GM18502 (cell line): ENCODE data around the gene ZNF853.
"Not testable (repeated sequence)": the region's sequence is repeated elsewhere in the genome, so short reads cannot be mapped to it uniquely, and the experiment has no call there.

Experiments
- ATAC-seq: cut with Tn5 transposase; IDR thresholded peaks from one replicate; pipeline ENCODE4 v1.9.1; 2021; ENCODE audit warnings: mild to moderate bottlenecking; ENCODE audit not compliant: unreplicated experiment, poor library complexity

Gene ZNF853

DNA sequence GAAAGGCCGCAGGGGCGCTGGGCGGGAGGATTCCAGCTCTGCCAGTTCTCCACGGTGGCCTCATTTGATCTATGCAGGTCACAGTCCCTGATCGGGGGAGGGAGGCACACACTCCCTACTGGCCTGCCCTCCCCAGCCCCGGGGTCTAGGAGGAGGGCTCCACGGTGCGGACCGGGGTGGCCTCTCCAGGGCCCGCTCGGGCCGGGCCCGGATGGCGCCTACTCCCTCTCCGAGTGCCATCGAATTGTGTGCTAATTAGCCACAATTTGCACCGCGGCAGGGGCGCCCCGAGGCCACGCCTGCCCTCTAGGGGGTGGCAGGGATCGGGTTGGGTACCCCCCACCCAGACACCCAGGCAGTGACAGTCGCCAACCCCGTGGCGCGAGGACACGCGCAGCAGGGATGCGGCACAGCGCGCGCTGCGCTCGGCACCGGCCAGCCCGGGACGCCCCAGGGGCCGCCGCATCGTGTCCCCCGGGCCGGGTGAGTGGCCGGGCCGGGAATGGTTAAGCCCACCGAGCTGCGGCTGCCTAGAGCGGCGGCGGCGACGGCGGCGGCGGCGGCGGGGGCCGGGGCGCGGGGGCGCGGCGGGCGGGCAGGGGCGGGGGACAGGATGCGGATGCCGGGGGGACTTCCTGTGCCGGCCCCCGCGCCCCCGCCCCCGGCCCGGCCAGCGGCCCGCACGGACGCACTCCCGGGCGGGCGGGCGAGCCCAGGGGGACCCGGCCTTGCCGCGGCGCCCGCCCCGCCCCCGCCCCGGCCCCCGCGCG is at the start of gene ZNF853:
ZNF853 (plus strand) TSS at position 658 of the 770 bp plus-strand sequence. CDS start 565 bp downstream, outside the sequence.
- no peak for ATAC-seq

DNA sequence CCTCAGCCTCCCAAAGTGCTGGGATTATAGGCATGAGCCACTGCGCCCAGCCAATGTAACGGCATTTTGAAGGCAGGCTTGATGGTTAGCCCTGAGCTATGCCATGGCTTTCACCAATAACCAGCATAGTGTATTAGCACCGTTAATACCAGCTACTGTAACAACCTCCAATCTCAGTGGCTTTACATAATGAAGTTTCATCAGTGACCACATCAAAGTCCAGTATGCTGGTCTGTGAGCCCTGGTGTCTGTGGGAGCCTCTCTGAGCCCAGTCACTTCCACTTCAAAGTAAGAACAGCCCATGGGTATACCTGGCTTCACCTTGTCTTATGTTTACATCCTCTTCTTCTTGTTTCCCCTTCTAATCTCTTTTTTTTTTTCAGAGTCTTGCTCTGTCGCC is 49.8 kb upstream of the ZNF853 start:
- no peak for ATAC-seq

DNA sequence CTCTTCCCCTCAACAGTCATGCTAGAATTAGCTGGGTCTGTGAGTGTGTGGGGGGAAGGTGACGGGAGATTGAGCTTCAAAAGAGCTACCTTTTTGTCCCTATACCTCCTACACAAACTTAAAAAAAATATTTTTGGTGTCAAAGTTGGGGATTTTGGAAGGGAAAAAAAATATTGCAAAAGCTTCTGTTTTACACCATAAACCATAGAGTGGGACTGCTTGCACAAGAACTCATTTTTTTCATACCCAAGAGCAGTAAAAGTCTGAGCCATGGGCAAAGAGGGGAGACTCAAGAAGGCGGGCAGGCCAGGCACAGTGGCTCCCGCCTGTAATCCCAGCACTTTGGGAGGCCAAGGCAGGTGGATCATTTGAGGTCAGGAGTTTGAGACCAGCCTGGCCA is 47.5 kb upstream of the ZNF853 start:
- ATAC-seq, result no peak

DNA sequence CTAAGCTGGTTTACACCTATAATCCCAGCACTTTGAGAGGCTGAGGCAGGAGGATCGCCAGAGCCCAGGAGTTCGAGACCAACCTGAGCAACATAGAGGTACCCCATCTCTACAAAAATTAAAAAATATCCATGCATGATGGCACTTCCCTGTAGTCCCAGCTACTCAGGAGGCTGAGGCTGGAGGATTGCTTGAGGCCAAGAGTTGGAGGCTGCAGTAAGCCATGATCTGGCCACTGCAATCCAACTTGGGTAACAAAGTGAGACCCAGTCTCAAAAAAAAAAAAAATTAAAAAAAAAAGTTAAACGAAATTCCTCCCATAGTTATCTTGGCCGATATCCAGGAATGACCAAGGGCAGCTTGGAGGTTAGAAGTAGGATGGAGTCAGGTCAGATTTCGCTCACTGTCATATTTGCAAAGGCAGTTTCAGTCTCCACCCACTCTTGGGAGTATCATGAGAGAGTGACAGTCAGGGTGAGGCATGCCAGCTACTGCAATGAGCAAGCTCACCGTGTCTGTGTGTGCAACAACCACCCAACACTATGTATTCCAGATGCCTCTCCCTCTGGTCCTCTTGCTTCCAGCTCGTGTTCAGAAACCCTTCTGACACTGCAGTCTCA is 44.1 kb upstream of the ZNF853 start:
- no peak for ATAC-seq

DNA sequence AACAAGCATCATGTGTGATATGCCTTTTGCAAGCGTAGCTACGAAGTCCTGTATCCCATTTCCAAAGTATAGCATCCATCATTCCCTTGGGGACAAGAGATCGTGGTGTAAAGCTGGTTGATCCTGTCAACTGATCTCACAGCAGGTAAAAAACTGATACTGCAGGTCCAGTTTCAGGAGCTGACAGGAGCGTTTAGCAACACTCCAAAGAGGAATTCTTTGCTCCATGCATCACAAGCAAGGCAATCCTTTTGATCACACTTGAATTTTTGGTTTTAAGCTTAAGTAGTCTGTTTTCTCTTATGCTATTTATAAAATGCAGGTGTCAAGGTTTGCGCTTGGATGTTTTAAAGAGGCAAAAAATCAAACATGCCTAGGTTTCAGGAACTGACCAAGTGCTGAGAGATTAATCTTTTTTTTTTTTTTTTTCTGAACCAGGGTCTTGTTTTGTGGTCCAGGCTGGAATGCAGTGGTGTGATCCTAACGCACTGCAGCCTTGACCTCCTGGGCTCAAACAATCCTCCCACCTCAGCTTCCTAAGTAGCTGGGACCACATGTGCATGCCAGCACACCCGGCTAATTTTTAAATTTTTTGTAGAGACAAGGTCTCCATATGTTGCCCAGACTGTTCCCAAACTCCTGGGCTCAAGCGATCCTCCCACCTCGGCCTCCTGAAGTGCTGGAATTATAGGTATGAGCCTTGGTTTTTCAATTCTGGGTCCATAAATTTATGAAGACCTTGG is 40.0 kb upstream of the ZNF853 start:
- no peak for ATAC-seq

DNA sequence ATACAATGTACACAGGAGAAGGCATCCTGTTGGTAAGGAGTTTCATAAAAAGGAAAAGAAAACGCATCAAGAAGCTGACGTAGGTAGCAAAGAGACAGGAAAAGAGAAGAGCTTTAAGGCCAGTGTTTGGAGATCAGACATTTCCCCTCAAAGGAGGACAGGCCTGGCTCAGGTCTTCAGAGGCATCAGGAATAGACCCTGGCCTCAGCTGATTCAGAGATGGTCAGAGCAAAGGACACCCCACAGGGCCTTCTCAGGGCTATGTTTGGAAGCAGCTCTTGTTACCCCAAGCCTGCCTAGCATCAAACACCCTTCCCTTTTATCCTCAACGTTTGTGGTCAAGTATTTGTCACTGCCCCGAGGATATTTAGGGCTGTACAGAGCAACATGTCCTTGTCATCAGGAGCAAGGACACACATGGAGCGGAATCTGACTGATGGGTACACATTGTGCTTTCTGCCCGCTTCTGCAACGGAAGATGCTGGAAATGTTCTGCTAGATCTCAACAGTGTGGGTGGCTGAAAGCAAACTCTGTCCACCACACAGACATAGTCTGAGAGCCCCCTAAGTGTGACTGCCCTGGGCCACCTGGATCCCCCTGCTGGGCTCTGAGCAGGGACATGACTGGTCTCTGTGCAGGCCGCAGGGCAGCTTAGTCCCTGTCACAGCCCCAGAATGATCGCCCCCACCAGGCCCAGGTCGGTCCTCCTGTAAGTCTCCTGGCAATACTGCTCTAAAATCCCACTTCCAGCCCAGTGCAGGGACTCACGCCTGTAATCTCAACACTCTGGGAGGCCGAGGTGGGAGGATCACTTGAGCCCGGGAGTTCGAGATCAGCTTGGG is 39.2 kb upstream of the ZNF853 start:
- ATAC-seq, result no peak

DNA sequence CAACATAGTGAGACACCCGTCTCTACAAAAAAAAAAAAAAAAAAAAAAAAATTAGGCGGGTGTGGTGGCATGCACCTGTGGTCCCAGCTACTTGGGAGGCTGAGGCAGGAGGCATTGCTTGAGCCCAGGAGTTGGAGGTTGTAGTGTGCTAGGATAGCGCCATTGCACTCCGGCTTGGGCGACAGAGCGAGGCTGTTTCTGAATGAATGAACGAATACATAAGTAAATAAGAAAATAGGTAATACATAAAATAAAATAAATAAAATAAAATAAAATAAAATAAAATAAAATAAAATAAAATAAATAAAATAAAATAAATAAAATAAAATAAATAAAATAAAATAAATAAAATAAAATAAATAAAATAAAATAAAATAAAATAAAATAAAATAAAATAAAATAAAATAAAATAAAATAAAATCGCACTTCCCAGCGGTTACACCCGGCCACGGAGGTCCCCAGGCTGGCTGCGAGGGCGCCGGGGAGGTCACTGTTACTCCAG is 38.5 kb upstream of the ZNF853 start:
- ATAC-seq, result not testable (repeated sequence)

DNA sequence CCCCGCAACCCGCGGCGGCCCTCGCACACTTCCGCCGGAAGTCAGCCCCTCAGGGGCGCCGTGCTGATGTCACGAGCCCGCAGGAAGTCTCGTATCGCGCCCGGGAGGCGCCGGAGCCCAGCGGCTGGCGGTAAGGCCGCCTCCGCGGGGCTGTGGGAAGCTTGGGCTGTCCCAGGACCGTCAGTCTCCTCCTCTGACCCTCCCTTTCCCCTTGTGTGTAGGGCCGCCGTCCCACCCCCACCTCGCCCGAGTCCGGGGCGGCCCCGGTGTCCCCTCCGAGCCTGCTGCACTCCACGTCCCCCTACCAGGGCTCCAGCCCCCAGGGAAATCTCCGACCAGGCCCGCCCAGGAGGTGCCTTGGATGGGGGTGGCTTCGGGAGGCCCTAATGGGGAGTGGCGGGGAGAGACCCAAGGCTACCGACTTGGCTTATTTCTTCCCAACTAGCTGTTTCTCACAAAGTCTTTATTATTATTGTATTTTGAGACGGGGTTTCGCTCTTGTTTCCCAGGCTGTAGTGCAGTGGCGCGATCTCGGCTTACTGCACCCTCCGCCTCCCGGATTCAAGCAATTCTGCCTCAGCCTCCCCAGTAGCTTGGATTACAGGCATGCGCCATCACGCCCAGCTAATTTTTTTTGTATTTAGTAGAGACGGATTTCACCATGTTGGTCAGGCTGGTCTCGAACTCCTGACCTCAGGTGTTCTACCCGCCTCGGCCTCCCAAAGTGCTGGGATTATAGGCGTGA is 37.9 kb upstream of the ZNF853 start, which contains the start of gene ZDHHC4:
ZDHHC4 (plus strand) TSS at position 86 of the 745 bp plus-strand sequence. CDS start 3,108 bp downstream, outside the sequence.
- ATAC-seq, result peak; percentile 98

DNA sequence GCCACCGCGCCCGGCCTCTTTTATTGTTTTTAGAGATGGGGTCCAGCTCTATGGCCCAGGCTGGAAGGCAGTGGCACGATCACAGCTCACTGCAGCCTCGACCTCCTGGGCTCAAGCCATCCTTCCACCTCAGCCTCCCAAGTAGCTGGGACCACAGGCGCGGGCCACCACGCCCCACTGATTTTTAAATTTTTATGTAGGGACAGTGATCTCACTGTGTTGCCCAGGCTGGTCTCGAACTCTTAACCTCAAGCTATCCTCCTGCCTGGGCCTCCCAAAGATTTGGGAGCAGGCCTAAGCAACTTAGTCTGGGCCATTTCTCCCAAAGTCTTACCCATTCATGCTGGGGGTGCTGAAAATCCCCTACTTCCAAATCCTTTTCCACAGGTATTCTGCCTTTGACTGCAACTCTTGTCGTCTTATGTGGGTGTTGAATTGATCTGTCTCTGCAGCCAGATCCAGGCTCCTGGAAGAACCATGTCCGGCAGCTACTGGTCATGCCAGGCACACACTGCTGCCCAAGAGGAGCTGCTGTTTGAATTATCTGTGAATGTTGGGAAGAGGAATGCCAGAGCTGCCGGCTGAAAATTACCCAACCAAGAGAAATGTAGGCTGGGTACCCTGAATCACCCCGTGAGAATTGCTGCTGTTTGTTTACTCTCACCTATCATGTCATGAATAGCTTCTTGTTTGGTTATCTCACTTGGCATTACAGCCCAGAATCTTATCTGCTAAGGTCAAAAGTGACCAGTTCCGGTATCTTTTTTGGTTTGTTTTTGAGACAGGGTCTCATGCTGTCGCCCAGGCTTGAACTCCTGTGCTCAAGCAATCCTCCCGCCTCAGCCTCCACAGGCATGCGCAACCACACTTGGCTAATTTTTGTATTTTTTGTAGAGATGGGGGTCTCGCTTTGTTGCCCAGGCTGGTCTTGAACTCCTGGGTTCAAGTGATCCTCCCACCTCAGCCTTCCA is 37.0 kb upstream of the ZNF853 start:
- ATAC-seq, result no peak

DNA sequence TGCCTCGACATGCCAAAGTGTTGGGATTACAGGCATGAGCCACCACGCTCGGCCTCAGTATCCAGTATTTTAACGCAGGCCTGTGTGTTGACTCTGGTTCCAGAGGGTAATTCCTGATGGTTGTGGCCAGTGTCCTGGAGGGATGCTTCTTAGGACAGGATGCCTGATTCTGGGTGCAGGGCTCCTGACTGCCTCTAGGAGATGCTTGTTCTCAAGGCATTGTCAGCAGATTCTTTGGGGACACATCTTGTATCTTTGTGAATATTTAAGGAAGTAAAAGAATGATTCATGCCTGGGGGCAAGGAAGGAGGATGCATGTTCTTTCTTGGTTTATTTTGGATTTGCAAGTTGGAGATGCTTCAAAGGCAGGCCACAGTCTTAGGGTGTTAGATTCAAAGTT is 36.0 kb upstream of the ZNF853 start:
- no peak for ATAC-seq

DNA sequence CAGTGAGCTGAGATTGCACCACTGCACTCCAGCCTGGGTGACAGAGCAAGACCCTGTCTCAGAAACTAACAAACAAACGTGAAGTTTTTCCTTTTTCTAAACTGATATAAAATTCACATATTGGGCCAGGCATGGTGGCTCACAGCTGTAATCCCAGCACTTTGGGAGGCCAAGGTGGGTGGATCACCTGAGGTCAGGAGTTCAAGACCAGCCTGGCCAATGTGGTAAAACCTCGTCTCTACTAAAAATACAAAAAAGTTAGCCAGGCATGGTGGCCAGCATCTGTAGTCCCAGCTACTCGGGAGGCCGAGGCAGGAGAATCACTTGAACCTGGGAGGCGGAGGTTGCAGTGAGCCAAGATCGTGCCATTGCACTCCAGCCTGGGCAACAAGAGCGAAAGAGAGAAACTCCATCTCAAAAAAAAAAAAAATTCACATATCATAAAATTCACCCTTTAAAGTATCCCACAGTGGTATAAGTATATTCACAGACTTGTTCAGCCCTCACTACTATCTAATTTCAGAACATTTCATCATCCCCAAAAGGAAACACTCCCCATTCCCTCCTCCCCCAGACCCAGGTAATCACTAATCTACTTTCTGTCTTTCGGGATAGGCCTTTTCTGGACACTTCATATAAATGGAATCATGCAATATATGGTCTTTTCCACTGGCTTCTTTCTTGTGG is 29.5 kb upstream of the ZNF853 start:
- ATAC-seq, result not testable (repeated sequence)

DNA sequence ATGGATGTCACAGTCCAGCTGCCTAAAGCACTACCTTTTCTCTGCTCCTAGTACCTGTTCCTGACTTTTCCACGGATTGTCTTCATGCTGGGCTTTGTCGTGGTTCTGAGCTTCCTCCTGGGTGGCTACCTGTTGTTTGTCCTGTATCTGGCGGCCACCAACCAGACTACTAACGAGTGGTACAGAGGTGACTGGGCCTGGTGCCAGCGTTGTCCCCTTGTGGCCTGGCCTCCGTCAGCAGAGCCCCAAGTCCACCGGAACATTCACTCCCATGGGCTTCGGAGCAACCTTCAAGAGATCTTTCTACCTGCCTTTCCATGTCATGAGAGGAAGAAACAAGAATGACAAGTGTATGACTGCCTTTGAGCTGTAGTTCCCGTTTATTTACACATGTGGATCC is 26.8 kb upstream of the ZNF853 start:
- no peak for ATAC-seq

DNA sequence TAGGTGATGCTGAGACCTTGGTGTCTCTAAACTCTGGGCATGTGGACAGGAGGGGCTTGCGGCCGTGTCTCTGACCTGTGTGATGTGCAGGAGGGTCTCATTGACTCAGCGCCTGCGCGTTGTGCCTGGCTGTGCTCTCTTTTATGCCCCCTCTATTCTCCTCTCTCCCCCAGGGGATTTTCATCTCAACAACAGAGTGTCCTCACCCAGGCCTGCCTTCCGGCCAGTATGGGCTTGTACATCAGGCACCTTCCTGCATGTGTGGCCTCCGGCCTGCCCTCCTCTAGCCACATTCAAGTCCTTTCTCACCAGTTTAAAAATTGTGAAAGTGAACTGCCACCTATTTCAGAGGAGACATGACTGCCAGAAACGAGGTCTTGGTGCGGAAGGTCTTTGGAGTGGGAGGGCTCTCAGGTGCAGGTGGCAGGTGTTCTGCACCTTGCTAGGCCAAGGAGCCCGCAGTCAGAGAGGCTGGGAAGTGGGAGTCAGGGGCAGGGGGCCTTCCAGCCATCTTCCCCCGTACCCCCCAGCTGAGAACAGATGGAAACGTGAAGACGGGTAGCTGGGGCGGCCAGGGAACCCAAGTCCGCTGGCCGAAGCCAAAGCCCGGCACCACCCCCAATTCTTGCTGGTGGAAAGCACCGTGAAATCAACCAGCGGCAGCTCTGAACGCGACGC is 26.1 kb upstream of the ZNF853 start:
- no peak for ATAC-seq

DNA sequence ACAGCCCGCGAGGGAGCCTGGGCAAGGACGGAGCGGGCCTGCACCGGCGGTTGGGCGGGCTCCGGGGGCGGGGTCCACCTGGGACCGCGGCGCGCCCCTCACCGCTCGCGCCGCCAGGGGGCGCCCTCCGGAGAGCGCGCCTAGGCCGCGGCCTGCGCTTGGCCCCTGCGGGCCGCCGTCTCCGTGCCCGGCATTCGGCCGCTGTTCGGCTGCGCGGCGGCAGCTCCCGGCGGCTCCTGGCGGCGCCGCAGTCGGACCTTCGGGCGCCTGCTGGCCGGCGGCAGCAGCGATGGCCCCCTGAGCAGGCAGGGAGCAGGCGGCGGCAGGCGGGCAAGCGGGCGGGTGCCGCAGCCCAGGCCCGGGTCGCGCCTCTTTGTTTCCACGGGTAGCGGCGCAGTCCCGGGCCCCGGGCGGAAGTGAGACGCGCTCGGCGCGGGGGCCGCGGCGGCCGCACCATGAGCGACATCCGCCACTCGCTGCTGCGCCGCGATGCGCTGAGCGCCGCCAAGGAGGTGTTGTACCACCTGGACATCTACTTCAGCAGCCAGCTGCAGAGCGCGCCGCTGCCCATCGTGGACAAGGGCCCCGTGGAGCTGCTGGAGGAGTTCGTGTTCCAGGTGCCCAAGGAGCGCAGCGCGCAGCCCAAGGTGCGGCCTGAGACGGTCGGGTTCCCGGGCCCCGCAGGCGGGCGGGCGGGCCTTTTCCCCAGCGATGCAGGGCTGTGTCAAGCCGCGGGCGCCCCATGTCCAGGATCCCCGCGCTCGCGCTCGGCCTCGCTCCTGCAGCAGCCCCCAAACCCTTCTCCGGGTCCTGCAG is 25.4 kb upstream of the ZNF853 start, which contains the start of gene INTS15:
INTS15 (plus strand) TSS at position 193 of the 816 bp plus-strand sequence; CDS start at position 456, 263 bp downstream.
- peak; percentile 89 for ATAC-seq

DNA sequence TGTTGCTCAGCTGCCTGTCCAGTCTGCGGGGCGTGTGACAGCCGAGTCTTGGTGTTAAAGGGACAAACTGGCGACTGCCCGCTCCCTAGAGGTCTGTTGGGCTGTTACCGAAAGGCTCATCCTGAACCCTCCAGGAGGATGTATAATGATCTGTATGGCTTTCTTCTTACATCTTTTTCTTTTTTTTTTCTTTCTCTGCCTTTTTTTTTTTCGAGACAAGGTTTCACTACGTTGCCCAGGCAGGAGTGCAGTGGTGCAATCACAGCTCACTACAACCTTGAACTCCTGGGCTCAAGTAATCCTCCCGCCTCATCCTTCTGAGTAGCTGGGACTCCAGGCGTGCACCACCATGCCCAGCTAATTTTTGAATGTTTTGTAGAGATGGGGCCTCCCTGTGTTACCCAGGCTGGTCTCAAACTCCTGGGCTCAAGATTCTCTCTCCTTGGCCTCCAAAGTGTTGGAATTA is 24.7 kb upstream of the ZNF853 start:
- ATAC-seq, result peak; percentile 23

DNA sequence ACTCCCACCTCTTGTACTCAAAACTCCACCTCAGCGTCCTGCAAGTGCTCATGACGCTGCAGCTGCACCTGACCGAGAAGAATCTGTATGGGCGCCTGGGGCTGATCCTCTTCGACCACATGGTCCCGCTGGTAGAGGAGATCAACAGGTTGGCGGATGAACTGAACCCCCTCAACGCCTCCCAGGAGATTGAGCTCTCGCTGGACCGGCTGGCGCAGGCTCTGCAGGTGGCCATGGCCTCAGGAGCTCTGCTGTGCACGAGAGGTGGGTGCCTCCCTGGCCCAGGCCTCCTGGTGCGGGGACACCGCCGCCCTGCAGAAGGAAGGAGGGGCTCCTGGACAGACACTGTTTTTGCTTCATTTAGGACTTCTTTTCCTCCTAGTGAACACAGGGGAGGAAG is 15.3 kb upstream of the ZNF853 start:
- ATAC-seq, result no peak
